ENCODE measurements around the gene CSRNP3. TPM values are rescaled to one million over a fixed set of nuclear protein-coding genes. Genes with fewer than 3 reads are reported as not detected.

CSRNP3 gene
- total RNA-seq, 4 donors from 2014 or later: 0.37 to 11.1 (median 3.2) TPM

GRCh38 chr2:165573534-165574461 lies 104.3 kb downstream of the CSRNP3 start:
- Histone ChIP-seq H3K36me3 (no peaks in the 10 kb centered on the region), H3K9me3 (no peaks in the 10 kb centered on the region), H3K27me3 (no peaks in the 10 kb centered on the region), H3K27ac (peak overlapping the region in 2 of 4 donors; percentile 2 to 12), H3K4me3 (peak overlapping the region in 3 of 4 donors; percentile 28 to 49 (median 32)), H3K4me1 (no peaks in the 10 kb centered on the region)
- peak; percentile 43 for DNase-seq
- in situ Hi-C loops (cut with MboI; ENCODE audit: low pct_ligation_motif_present in 1 of 4, low pct_unique_long_range_greater_than_20kb in 1 of 4, low sequenced_read_pairs in 3 of 4) (no loop called here), intact Hi-C loops (cut with DNase I; ENCODE audit: low total_unique reads) (no loop called here)
- TF ChIP-seq EP300 (IDR thresholded peaks at IDR 0.05; ENCODE audit: low read depth): no peak
- no peak for TF ChIP-seq CTCF (IDR thresholded peaks at IDR 0.05)
- TF ChIP-seq POLR2AphosphoS5 (IDR thresholded peaks at IDR 0.05): no peak
- no peak for TF ChIP-seq POLR2A (IDR thresholded peaks at IDR 0.05)
- WGBS, 2 donors (ENCODE audit: low coverage in 1 of 2): 27 to 39% methylated on average over 10 to 17 of the region's 17 CpGs

GRCh38 chr2:165575044-165575615 lies 105.6 kb downstream of the CSRNP3 start:
- DNase-seq: no peak
- H3K27ac ChIP-seq: no peak overlapping the region
- no peak overlapping the region for H3K4me3 ChIP-seq
- no peaks in the 10 kb centered on the region for H3K9me3 ChIP-seq
- H3K27me3 ChIP-seq: no peaks in the 10 kb centered on the region
- WGBS, 2 donors (ENCODE audit: low coverage in 1 of 2): 66 to 81% methylated on average over 2 of the region's 2 CpGs
- TF ChIP-seq POLR2A (IDR thresholded peaks at IDR 0.05) (no peak), EP300 (IDR thresholded peaks at IDR 0.05; ENCODE audit: low read depth) (no peak), CTCF (IDR thresholded peaks at IDR 0.05) (no peak), POLR2AphosphoS5 (IDR thresholded peaks at IDR 0.05) (no peak)
- no peaks in the 10 kb centered on the region for H3K36me3 ChIP-seq
- no peaks in the 10 kb centered on the region for H3K4me1 ChIP-seq
- intact Hi-C loops (cut with DNase I; ENCODE audit: low total_unique reads): no loop called here
- in situ Hi-C loops (cut with MboI; ENCODE audit: low pct_ligation_motif_present in 1 of 4, low pct_unique_long_range_greater_than_20kb in 1 of 4, low sequenced_read_pairs in 3 of 4): no loop called here

GRCh38 chr2:165576409-165577154 lies 107.1 kb downstream of the CSRNP3 start:
- intact Hi-C loops (cut with DNase I; ENCODE audit: low total_unique reads) (no loop called here), in situ Hi-C loops (cut with MboI; ENCODE audit: low pct_ligation_motif_present in 1 of 4, low pct_unique_long_range_greater_than_20kb in 1 of 4, low sequenced_read_pairs in 3 of 4) (no loop called here)
- H3K4me1 ChIP-seq: no peaks in the 10 kb centered on the region
- no peak overlapping the region for H3K4me3 ChIP-seq
- H3K27ac ChIP-seq: no peak overlapping the region
- no peak for TF ChIP-seq POLR2AphosphoS5 (IDR thresholded peaks at IDR 0.05)
- no peaks in the 10 kb centered on the region for H3K36me3 ChIP-seq
- H3K27me3 ChIP-seq: no peaks in the 10 kb centered on the region
- H3K9me3 ChIP-seq: no peaks in the 10 kb centered on the region
- WGBS, 2 donors (ENCODE audit: low coverage in 1 of 2): 64 to 65% methylated on average over 2 to 3 of the region's 3 CpGs
- no peak for DNase-seq

GRCh38 chr2:165582409-165582808 lies 112.9 kb downstream of the CSRNP3 start:
- Histone ChIP-seq H3K27me3 (no peaks in the 10 kb centered on the region), H3K36me3 (no peaks in the 10 kb centered on the region), H3K9me3 (no peaks in the 10 kb centered on the region), H3K4me1 (peaks cover 0 to 13% (median 5%) of the 10 kb centered on the region in 4 donors), H3K27ac (no peak overlapping the region), H3K4me3 (no peak overlapping the region)
- no peak for TF ChIP-seq POLR2AphosphoS5 (IDR thresholded peaks at IDR 0.05)
- intact Hi-C loops (cut with DNase I; ENCODE audit: low total_unique reads) (no loop called here), in situ Hi-C loops (cut with MboI; ENCODE audit: low pct_ligation_motif_present in 1 of 4, low pct_unique_long_range_greater_than_20kb in 1 of 4, low sequenced_read_pairs in 3 of 4) (no loop called here)
- WGBS, 2 donors (ENCODE audit: low coverage in 1 of 2): 60 to 81% methylated on average over 2 to 3 of the region's 3 CpGs
- DNase-seq: no peak
